Stimulated activated naive CD8-positive, alpha-beta T cell treated with anti-CD3 and anti-CD28 coated beads, Interleukin-15, amount 100 ng/mL, for 72 hours (primary cell): Measurements from ENCODE around the gene CRP.
"Not testable (repeated sequence)": the region's sequence is repeated elsewhere in the genome, so short reads cannot be mapped to it uniquely, and the experiment has no call there.

ENCODE experiments used
- ATAC-seq: fragments of 150-1000 bp; cut with Tn5 transposase; 2 replicates; pipeline ENCODE4 v1.10.0; 2021; ENCODE audit warnings: mild to moderate bottlenecking, moderate library complexity
- DNase-seq, 2 donors: peaks; one replicate each; pipeline ENCODE4 v3.0.0; 2021 to 2022
- H3K27ac Mint-ChIP-seq, 2 donors: one replicate each; pipeline ENCODE4 v1.8.0; 2022; ENCODE audit warnings: mild to moderate bottlenecking in 2 of 2, mixed read lengths in 2 of 2, moderate library complexity in 2 of 2
- H3K27me3 Mint-ChIP-seq: one replicate; pipeline ENCODE4 v1.8.0; 2022; ENCODE audit warnings: mixed read lengths
- H3K4me1 Mint-ChIP-seq: one replicate; pipeline ENCODE4 v1.8.0; 2022; ENCODE audit warnings: mild to moderate bottlenecking, mixed read lengths
- H3K4me3 Mint-ChIP-seq, 2 donors: one replicate each; pipeline ENCODE4 v1.8.0; 2022; ENCODE audit warnings: mild to moderate bottlenecking in 2 of 2, mixed read lengths in 2 of 2, moderate library complexity in 1 of 2
- H3K9me3 Mint-ChIP-seq, 2 donors: one replicate each; pipeline ENCODE4 v1.8.0; 2022; ENCODE audit warnings: mixed read lengths in 2 of 2

Gene CRP, protein sequence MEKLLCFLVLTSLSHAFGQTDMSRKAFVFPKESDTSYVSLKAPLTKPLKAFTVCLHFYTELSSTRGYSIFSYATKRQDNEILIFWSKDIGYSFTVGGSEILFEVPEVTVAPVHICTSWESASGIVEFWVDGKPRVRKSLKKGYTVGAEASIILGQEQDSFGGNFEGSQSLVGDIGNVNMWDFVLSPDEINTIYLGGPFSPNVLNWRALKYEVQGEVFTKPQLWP

DNA sequence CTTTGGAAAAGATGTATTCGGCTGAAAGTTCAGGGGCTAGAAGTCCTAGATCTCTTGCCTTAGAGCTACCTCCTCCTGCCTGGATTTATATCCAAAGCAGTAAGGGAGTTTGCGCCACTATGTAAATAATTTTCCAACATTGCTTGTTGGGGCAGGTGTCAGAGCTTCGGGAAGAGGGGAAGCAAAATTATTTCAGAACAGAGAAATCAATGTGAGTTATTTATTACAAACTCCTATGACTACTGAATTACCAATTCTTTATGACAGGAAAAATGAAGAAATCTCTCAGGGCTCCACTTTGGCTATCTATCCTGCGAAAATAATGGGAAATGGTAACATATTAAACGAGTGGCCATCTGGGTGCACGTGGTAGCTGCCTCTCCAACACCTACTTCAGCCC, at the start of gene CRP:
Gene CRP, minus strand, starts transcription at position 61 of the 400 bp plus-strand sequence. CDS start 104 bp downstream, outside the sequence.
- peaks cover 17 to 24% of the 10 kb centered on the region in 2 donors for H3K9me3 Mint-ChIP-seq
- H3K27me3 Mint-ChIP-seq = peaks cover 8% of the 10 kb centered on the region
- H3K4me1 Mint-ChIP-seq = no peaks in the 10 kb centered on the region
- no peak within 1 kb of the TSS for H3K4me3 Mint-ChIP-seq
- H3K27ac Mint-ChIP-seq = no peak within 1 kb of the TSS
- DNase-seq (no peak), ATAC-seq (no peak)

DNA sequence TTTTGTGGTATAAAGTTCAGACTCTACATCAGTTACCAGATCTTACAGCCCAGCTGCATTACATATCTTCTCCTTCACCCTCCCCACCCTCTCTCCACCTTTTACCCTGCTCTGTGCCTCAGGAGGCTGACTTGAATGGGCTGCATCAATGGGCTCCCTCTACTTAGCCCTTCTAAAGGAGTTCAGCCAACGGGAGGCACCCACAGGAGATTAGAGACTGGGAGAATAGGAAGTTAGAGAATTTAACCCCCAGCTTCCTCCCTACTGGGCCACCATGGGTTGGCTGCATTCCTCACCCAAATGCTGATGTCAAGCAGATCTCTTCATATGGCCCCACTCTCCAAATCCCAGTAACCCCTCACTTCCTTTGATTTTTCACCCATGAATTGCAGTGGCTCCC, 49.3 kb upstream of the CRP start:
- Mint-ChIP-seq H3K4me1 (no peaks in the 10 kb centered on the region), H3K4me3 (no peak overlapping the region), H3K27ac (no peak overlapping the region), H3K9me3 (no peaks in the 10 kb centered on the region), H3K27me3 (no peaks in the 10 kb centered on the region)
- ATAC-seq (no peak), DNase-seq (no peak)

DNA sequence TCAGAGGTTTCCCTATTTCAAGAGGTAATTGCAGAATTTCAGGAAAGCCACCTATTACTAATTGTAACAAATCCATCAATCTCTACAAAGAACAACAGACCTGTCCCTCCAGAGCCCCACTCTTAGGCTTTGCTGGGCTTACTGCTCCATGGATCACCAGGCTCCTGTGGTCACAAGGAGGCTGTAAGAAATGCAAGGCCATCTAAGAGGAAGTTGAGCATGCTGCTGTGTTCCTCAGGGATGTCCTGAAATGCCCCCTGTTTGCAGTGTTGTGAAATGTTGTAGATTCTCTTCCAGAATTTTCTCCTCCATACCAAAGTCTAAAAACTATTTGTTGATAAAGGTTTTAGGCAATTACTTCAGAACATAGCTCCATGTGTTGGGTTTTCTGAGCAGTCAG, 42.0 kb upstream of the CRP start:
- H3K27me3 Mint-ChIP-seq = no peaks in the 10 kb centered on the region
- no peaks in the 10 kb centered on the region for H3K9me3 Mint-ChIP-seq
- H3K27ac Mint-ChIP-seq = no peak overlapping the region
- DNase-seq (no peak), ATAC-seq (no peak)
- no peak overlapping the region for H3K4me3 Mint-ChIP-seq
- no peaks in the 10 kb centered on the region for H3K4me1 Mint-ChIP-seq

DNA sequence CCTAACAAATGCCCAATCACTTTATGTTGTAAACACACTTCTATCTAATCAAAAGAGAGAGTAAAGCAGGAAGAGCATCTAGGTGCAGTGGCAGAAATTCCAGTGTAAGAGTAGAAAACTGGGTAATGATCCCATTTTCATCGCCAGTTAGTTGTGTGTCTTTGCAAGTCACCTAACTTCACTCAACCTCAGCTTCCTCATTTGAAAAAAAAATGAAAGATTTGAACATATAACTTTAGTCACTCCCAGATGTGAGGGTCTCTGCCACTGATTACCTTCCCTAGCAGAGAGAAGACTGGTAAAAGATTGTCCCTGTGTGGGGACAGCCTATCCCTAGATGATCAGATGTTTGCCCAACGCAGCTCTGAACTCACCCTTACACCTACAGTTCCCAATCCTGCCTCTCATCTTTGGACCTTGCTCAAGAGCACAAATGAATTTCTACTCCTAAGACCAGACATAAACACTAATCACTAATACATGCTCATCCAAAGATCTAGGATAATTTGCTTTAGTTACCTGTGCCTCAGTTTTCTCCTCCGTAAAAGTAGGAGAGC, 41.1 kb upstream of the CRP start:
- Mint-ChIP-seq H3K4me1 (no peaks in the 10 kb centered on the region), H3K27me3 (no peaks in the 10 kb centered on the region), H3K27ac (no peak overlapping the region), H3K9me3 (no peaks in the 10 kb centered on the region), H3K4me3 (no peak overlapping the region)
- no peak for ATAC-seq
- DNase-seq = no peak

DNA sequence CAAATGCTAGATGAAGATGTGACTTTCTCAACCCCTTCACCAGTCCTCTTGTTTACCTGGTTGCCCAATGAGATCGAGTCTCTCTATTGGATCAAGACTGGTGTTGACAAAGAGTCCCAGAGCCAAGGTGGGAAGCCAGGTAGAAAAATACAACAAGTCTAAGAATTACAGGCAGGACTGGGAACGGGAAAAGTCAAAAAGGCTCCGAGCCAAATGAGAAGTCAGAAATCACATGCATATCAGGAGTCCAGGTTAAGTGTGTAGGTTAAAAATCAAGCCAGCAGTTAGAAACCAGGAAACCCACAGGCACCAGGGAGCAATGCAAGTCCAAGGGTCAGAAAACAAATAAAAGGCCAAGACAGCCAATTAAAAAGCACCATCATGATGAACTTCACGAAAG, 39.0 kb upstream of the CRP start:
- no peak overlapping the region for H3K27ac Mint-ChIP-seq
- no peak overlapping the region for H3K4me3 Mint-ChIP-seq
- no peaks in the 10 kb centered on the region for H3K9me3 Mint-ChIP-seq
- no peaks in the 10 kb centered on the region for H3K4me1 Mint-ChIP-seq
- no peaks in the 10 kb centered on the region for H3K27me3 Mint-ChIP-seq
- ATAC-seq (no peak), DNase-seq (no peak)

DNA sequence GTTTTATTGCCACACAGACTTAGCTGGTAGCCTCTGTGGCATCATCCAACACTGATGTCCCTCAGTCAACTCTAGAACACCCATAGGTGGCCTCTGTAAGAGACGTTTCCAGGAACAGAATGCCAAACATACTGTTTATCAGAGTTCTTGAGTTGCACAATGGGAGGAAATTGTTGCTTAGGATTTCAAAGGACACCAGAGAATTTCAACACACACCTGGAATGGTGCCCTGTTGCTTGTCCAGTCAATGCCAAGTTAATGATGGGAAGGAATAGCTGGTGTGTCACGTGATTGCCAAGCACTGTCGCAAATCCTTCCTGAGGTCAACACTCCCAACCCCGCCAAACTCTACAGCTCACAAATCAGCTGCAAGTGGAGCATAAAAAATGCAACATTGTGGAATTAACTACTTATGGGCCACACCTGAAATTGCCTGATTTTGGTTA, 37.8 kb upstream of the CRP start:
- Mint-ChIP-seq H3K27ac (no peak overlapping the region), H3K4me3 (no peak overlapping the region), H3K27me3 (no peaks in the 10 kb centered on the region), H3K9me3 (no peaks in the 10 kb centered on the region), H3K4me1 (no peaks in the 10 kb centered on the region)
- no peak for DNase-seq
- no peak for ATAC-seq

DNA sequence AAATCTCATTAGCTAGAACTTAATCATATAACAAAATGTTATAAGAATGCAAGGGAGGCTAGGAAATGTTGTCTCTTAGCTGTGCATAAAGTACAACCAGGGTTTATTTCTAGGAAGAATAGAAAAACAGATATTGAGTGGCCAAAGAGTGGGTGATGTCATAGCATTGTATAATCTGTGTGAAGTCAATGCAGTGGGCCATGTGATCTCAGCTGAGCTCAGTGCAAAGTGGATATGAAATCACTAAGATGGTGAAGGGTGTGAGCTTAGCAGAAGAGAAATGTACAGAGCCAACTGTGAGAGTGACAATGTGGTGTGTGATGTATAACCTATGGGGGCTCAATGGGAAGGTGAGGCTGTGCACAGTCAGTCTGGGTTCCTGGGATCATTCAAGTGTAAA, 36.6 kb upstream of the CRP start:
- Mint-ChIP-seq H3K27ac (no peak overlapping the region), H3K4me3 (no peak overlapping the region), H3K9me3 (no peaks in the 10 kb centered on the region), H3K4me1 (no peaks in the 10 kb centered on the region), H3K27me3 (no peaks in the 10 kb centered on the region)
- DNase-seq = no peak
- ATAC-seq = no peak

DNA sequence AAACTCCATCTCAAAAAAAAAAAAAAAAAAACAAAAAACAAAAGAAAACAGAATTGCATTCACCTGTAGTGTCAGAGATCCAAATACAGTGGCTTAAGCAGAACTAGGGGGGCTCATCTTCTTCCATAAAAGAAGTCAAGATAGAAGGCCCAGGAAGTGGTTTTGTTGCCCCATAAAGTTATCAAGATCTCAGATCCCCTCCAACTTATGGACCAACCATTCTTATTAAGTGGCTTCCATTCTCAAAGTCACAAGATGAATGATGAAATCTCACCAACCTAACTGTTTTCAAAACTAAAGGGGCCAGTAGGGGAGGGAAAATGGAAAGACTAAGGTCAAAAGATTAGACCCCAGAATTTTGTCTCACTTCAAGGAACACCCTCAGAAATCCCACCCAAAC, 36.2 kb upstream of the CRP start:
- Mint-ChIP-seq H3K9me3 (no peaks in the 10 kb centered on the region), H3K27me3 (no peaks in the 10 kb centered on the region), H3K4me3 (no peak overlapping the region), H3K27ac (no peak overlapping the region), H3K4me1 (no peaks in the 10 kb centered on the region)
- ATAC-seq (no peak), DNase-seq (no peak)

DNA sequence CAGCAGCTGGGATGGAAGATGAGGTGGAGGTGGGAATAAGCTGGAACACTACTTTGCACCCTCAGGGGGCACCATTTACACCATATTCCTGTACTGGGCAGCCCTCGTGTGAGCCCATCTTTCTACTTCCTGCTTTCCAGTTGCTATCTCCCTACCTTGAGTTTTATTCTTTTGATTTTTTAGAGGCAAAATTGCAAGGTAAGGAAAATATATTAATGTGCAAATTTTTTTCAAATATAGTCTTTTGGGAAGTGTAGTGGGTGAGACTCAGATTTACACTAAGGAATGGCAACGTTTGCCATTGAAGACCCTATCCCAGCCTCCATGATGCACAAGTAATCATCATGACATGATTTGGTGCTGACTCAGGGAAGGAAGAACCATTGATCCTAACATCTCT, 35.2 kb upstream of the CRP start:
- Mint-ChIP-seq H3K4me1 (no peaks in the 10 kb centered on the region), H3K27ac (peak overlapping the region in 1 of 2 donors; percentile 89), H3K4me3 (no peak overlapping the region), H3K9me3 (no peaks in the 10 kb centered on the region), H3K27me3 (no peaks in the 10 kb centered on the region)
- DNase-seq (no peak), ATAC-seq (no peak)

DNA sequence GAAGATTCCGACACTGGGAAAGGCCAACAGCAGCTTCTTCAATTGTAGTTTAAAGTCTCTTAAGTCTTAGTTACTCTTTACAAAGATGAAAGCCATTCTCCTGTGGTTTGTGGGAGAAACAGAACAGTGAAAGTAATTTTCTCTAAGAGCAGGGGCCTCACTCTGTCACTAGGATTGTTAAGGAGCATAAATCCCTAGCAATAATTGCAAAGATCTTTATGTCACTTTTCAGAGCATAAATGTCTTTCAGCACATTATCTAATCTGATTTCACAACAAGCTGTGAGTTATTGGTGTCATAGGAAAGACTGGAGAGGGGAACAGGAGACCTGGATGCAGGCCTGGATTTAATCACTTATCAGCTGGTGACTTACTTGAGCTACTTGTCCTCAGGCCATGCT, 34.0 kb upstream of the CRP start:
- Mint-ChIP-seq H3K9me3 (no peaks in the 10 kb centered on the region), H3K4me3 (no peak overlapping the region), H3K4me1 (no peaks in the 10 kb centered on the region), H3K27ac (no peak overlapping the region), H3K27me3 (no peaks in the 10 kb centered on the region)
- ATAC-seq (no peak), DNase-seq (no peak)

DNA sequence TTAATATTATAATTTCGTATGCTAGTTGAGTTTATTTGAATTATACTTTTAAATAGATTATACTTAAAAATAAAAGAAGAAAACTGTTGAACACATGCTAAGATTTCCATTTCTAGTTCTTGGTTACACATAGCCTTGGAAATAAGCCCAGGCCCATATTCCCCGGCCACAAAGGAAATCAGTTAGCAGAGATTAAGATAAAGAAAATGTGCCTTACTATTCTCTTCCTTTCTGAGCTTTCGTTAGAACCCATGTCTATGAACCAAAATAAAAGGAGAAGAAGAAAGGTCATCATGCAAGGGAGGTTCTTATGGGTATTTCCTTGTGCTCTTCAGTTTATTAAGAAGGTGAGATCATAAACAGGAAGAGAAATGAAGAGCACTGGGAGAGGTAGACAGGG, 32.3 kb upstream of the CRP start:
- Mint-ChIP-seq H3K4me1 (no peaks in the 10 kb centered on the region), H3K4me3 (no peak overlapping the region), H3K9me3 (no peaks in the 10 kb centered on the region), H3K27ac (no peak overlapping the region), H3K27me3 (peaks cover 6% of the 10 kb centered on the region)
- DNase-seq = no peak
- ATAC-seq = no peak

DNA sequence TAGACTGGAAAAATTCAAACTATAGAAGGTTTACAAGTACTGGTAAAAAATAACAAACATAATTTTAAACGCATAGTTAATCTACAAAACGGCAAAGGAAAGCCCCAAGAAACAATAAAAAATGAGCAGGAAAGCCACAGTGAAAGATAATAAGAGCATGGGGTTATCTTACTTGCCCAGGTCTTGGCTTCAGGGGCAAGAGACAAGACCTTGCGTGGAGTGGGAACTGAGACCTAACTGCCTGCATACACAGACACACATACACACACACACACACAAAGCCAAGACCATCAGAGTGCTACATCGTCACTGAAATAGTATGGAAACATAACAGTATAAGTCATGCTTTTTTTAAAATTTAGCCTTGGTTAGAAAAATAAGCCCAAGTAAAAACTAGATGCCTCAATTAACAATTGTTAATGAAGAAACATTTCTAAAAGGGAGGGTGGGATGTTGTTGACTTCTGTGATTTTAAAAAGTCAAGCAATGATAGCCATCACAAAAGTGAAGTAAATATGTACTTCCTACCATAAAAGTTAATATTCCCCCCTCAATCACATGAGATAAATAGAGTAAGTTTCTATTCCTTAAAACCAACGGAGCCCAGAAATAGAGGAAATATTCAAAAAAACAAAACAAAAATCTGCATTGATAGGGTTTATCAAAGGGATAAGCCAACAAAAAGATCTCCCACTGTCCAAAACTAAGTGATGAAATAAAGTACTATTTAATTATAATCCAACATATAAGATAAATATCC, 29.4 kb upstream of the CRP start:
- Mint-ChIP-seq H3K4me1 (no peaks in the 10 kb centered on the region), H3K4me3 (no peak overlapping the region)

DNA sequence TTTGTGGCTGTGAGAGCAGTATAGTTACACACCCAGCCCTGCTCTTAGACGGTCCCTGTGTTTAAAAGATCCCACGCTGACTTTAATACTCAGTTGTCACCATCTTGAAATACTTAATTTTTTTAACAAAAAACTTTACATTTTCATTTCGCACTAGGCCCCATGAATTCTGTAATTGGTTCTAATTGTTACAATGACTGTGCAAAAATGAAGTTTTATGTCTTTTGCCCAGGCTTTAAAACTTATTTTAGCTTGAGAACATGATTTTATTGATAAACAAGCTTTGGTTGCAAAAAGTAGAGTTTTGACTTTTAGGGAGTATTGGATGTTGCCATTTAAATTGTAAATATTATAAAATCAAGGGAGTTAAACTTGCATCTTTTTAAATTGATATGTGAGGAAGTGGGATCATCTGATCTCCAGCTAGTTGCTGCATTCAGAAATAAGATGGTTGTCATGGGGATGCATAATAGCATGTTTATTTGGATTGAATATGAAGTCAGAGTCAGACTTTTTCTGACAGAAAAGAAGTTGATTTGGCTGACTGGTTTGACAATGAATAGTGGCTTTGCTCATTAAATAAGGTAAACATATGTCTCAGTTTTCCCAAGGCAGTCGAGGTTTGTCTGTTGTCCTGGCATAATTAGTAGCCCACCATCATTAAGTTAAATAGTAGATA, 23.0 kb upstream of the CRP start:
- H3K27ac Mint-ChIP-seq = no peak overlapping the region
- H3K4me3 Mint-ChIP-seq = no peak overlapping the region

More for the DNA sequence above, 29.4 kb upstream of the CRP start:
- ATAC-seq = no peak
- peaks cover 6% of the 10 kb centered on the region for H3K27me3 Mint-ChIP-seq
- no peak for DNase-seq
- no peaks in the 10 kb centered on the region for H3K9me3 Mint-ChIP-seq
- H3K27ac Mint-ChIP-seq = peak overlapping the region in 1 of 2 donors; percentile 55

DNA sequence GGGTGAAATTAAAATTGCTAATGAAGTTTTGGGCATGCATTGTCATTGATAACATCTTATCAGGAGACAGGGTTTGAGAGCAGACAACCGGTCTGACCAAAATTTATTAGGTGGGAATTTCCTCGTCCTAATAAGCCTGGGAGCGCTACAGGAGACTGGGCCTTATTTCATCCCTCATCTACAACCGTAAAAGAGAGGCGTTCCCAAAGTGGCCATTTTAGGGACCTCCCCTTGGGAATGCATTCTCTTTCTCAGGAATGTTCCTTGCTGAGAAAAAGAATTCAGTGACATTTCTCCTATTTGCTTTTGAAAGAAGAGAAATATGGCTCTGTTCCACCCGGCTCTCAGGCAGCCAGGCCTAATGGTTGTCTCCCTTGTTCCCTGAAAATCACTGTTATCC, 8.8 kb upstream of the CRP start:
- H3K27me3 Mint-ChIP-seq, H3K27ac Mint-ChIP-seq, H3K4me1 Mint-ChIP-seq, DNase-seq, H3K4me3 Mint-ChIP-seq, ATAC-seq: not testable (repeated sequence)
- peaks cover 28 to 36% of the 10 kb centered on the region in 2 donors for H3K9me3 Mint-ChIP-seq

More for the DNA sequence above, 23.0 kb upstream of the CRP start:
- Mint-ChIP-seq H3K9me3 (peaks cover 4 to 8% of the 10 kb centered on the region in 2 donors), H3K4me1 (no peaks in the 10 kb centered on the region), H3K27me3 (peaks cover 17% of the 10 kb centered on the region)
- DNase-seq (no peak), ATAC-seq (no peak)

DNA sequence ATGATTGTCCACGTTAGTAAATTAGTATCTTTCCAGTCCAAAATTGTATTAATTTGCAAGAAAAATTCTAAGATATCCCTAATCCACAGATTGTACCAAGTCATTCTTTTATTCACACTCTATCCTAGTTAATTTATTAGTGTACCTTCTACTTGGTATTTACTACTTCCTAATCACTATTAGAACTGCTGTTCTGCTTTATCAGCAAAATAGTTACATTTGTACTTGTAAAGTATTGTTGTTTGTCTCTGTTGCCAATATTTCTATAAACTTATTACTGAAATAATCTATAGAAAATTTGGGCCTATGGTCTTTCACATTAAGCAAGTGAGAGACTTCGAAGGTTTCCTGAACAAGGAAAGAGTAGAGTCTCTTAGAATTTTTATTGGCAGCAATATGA, 5.6 kb upstream of the CRP start:
- no peak overlapping the region for H3K27ac Mint-ChIP-seq
- no peaks in the 10 kb centered on the region for H3K4me1 Mint-ChIP-seq
- H3K9me3 Mint-ChIP-seq = peaks cover 35 to 46% of the 10 kb centered on the region in 2 donors
- peaks cover 8% of the 10 kb centered on the region for H3K27me3 Mint-ChIP-seq
- ATAC-seq (no peak), DNase-seq (no peak)
- H3K4me3 Mint-ChIP-seq = no peak overlapping the region

DNA sequence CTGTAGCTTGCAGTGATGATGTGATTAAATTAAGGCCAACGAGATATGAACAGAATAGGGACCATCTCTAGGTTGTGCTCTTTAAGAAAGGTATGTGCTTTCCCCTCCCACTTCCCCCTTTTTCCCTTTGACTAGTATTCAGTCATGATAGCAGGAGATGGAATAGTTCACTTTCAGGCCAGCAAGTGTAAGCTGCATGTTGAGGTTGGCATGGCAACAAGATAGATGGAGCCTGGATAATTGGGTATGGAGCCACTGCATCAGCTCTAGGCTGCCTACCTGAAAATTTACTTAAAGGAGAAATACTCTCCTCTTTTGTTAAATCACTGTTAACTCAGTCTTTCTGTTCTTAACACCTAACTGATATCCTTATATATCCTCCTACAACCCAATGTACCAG, 1.5 kb upstream of the CRP start:
- no peak overlapping the region for H3K27ac Mint-ChIP-seq
- no peak overlapping the region for H3K4me3 Mint-ChIP-seq
- ATAC-seq (no peak), DNase-seq (no peak)
- peaks cover 8% of the 10 kb centered on the region for H3K27me3 Mint-ChIP-seq
- H3K4me1 Mint-ChIP-seq = no peaks in the 10 kb centered on the region
- H3K9me3 Mint-ChIP-seq = peaks cover 17 to 25% of the 10 kb centered on the region in 2 donors
